ENCODE results near the gene CD79A. TPM values are rescaled to one million over a fixed set of nuclear protein-coding genes. Genes with fewer than 3 reads are reported as not detected.

CD79A gene
- polyA plus RNA-seq, 1 donor from 2014 or later, result 3,141 TPM

GRCh38 chr19:41886761-41887710 lies 10.0 kb downstream of the CD79A start:
- Mint-ChIP-seq H3K36me3 (peaks cover 7% of the 10 kb centered on the region), H3K4me3 (peak overlapping the region; percentile 85 to 98 (median 94))

GRCh38 chr19:41887711-41888382 lies 10.8 kb downstream of the CD79A start:
- Mint-ChIP-seq H3K36me3 (peaks cover 4% of the 10 kb centered on the region), H3K27me3 (no peaks in the 10 kb centered on the region), H3K4me1 (peaks cover 27 to 41% (median 29%) of the 10 kb centered on the region in 3 donors), H3K9me3 (no peaks in the 10 kb centered on the region), H3K27ac (peak overlapping the region; percentile 95 to 99 (median 95)), H3K4me3 (peak overlapping the region; percentile 85 to 98 (median 94))

More at GRCh38 chr19:41886761-41887710, 10.0 kb downstream of the CD79A start:
- peak overlapping the region; percentile 95 to 99 (median 95) for H3K27ac Mint-ChIP-seq
- H3K27me3 Mint-ChIP-seq, result no peaks in the 10 kb centered on the region
- peaks cover 31 to 44% (median 35%) of the 10 kb centered on the region in 3 donors for H3K4me1 Mint-ChIP-seq
- no peaks in the 10 kb centered on the region for H3K9me3 Mint-ChIP-seq

DNA sequence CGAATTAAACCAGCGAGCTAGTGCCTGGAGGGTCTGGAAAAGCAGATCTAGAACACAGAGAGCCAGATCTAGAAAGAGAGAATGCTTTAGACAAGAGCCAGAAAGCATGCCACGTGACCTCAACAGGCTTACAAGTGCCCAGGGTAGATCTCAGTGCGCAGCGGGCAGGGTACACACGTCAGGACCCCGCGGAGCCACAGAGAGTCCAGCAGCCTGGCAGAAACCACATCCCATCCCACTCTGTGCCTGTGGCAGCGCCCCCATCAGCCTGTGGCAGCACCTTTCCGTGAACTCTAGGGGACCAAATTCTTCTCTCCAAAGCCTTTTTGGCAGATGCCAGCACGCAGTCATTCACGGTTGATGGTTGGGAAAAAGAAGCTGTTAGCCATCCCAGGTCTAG lies 11.8 kb downstream of the CD79A start:
- Mint-ChIP-seq H3K4me1 (peaks cover 22 to 39% (median 29%) of the 10 kb centered on the region in 3 donors), H3K4me3 (peak overlapping the region in 2 of 4 donors; percentile 44 to 67), H3K27ac (peak overlapping the region in 2 of 3 donors; percentile 16 to 84), H3K27me3 (no peaks in the 10 kb centered on the region), H3K36me3 (peaks cover 5% of the 10 kb centered on the region), H3K9me3 (no peaks in the 10 kb centered on the region)

DNA sequence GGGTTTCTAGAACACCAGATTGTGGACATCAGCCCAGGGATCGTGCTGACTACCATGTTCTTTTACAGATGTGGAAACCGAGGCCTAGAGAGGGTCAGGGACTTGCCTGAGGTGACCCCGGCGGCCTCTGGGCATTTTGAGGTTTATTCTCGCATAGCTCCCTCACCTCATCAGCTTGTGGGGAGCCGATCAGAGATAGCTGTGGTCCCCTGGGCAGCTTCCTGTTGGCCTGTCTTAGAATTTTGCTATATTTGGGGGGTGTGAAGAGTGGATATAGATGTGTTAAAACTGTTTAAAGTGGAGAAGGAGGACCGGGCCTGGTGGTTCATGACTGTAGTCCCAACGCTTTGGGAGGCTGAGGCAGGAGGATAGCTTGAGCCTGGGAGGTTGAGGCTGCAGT lies 12.8 kb downstream of the CD79A start:
- peak overlapping the region in 2 of 4 donors; percentile 20 to 47 for H3K4me3 Mint-ChIP-seq
- H3K27ac Mint-ChIP-seq, result peak overlapping the region in 2 of 3 donors; percentile 67 to 84
- H3K9me3 Mint-ChIP-seq, result no peaks in the 10 kb centered on the region
- peaks cover 17 to 37% (median 29%) of the 10 kb centered on the region in 3 donors for H3K4me1 Mint-ChIP-seq
- peaks cover 5% of the 10 kb centered on the region for H3K36me3 Mint-ChIP-seq
- no peaks in the 10 kb centered on the region for H3K27me3 Mint-ChIP-seq

DNA sequence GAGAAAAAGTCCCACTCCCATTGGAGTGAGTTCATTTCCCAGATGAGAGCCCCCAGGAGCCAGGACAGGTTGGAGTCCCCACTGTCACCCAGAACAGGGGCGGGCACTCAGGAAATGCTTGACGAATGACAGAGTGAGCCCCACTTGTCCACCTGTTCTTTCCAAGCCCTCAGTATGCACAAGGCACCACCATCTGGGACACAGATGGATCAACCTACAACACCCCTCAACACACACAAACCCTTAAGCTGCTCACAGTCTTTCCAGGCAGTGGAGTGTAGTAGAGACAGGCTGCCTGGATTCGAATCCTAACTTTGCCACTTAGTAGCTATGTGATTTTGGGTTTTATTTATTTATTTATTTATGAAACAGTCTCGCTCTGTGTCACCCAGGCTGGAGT lies 13.9 kb downstream of the CD79A start:
- Mint-ChIP-seq H3K9me3 (no peaks in the 10 kb centered on the region), H3K4me3 (no peak overlapping the region), H3K27ac (peak overlapping the region in 1 of 3 donors; percentile 53), H3K36me3 (peaks cover 5% of the 10 kb centered on the region), H3K4me1 (peaks cover 17 to 35% (median 26%) of the 10 kb centered on the region in 3 donors), H3K27me3 (no peaks in the 10 kb centered on the region)

DNA sequence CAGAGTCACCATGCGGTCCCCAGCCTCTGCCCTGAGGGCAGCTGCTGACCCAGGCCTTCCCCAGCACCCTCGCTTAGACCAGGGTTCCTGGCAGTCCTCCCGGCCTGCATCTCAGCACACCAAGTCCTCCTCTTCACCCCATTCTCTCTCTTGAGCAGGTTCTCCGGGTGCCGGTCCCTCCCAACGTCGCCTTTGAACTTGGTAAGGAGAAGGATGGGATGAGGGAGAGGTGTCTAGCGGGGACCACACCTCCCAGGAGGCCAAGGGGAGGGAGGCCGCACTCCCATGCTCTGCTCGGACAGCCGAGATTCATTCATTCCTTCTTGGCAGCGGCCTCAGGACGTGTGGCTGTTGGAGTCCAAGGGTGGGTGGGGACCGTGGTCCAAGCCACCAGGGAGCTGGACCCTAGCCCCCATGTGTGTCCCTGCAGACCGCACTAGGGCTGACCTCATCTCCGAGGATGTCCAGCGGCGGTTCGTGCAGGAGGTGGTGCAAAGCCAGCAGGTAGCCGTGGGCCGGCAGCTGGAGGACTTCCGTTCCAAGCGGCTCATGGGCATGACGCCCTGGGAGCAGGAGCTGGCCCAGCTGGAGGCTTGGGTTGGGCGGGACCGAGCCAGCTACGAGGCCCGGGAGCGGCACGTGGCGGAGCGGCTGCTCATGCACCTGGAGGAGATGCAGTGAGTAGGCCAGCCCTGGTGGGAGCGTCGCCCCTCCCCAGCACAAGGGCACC lies 15.3 kb downstream of the CD79A start:
- Mint-ChIP-seq H3K4me1 (peaks cover 12 to 21% (median 12%) of the 10 kb centered on the region in 3 donors), H3K9me3 (no peaks in the 10 kb centered on the region), H3K4me3 (peak overlapping the region in 1 of 4 donors; percentile 3), H3K27me3 (no peaks in the 10 kb centered on the region), H3K36me3 (peaks cover 4% of the 10 kb centered on the region), H3K27ac (no peak overlapping the region)

- Mint-ChIP-seq H3K4me3 (no peak overlapping the region), H3K36me3 (peaks cover 4% of the 10 kb centered on the region), H3K27me3 (no peaks in the 10 kb centered on the region), H3K9me3 (no peaks in the 10 kb centered on the region), H3K4me1 (peaks cover 8 to 11% (median 8%) of the 10 kb centered on the region in 3 donors), H3K27ac (peak overlapping the region in 1 of 3 donors; percentile 16)
Observed at GRCh38 chr19:41893899-41894298, 16.8 kb downstream of the CD79A start.

DNA sequence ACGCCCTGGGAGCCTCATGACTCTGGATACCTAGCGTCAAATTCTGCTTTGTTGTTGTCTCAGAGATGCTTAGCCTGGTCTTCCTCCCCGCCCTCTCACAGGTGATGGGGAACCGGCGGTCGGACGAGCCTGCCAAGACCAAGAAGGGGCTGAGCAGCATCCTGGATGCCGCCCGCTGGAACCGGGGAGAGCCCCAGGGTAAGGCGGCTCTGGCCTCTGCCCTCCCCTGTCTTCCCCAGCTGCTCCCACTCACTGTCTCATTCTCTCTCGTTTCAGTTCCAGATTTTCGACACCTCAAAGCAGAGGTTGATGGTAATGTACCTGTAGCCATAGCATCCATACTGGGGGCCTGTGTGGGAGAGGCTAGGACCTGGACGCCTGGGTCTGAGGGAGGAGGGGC lies 17.3 kb downstream of the CD79A start:
- no peak overlapping the region for H3K4me3 Mint-ChIP-seq
- H3K27me3 Mint-ChIP-seq, result no peaks in the 10 kb centered on the region
- H3K36me3 Mint-ChIP-seq, result peaks cover 4% of the 10 kb centered on the region
- peak overlapping the region in 1 of 3 donors; percentile 16 for H3K27ac Mint-ChIP-seq
- H3K4me1 Mint-ChIP-seq, result peaks cover 7 to 13% (median 8%) of the 10 kb centered on the region in 3 donors
- H3K9me3 Mint-ChIP-seq, result no peaks in the 10 kb centered on the region

DNA sequence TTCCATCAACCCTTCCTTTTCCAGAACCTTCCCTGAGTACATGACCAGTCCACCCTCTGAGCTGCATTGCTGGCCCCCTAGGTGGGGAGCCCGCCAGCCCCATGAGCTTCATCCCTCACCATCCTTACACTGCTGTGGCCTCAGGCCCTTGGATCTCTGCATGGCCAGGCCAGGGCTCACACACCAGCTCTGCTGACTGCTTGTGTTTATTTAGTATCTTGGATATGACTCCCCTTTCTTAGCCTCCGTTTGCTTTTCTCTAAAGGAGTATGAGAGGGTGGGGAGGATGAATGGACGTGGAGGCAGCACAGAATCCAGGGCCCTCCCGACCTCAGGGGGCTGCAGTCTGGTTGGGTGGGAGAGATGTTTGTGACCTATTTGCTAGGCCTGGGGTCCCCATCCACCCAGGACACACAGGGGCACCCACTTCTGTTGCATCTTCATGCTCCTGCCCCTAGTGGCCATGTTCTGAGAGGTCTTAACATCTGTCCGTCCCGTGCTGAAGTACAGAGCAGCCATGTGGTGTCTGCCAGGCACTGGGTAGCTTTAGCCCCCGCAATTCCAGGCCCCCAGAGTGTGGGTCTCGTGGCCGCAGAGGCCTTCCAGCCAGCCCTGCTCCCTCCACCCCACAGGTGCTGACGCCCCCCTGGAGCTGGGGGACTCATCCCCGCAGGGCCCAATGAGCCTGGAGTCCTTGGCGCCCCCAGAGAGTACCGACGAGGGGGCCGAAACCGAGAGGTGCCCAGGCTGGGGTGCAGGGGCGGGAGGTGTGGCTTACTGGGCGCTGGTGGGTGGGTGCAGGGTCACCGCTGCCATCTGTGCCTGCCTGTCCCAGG lies 18.9 kb downstream of the CD79A start:
- Mint-ChIP-seq H3K4me3 (peak overlapping the region in 2 of 4 donors; percentile 32 to 55), H3K27ac (peak overlapping the region in 1 of 3 donors; percentile 97), H3K4me1 (peaks cover 7 to 9% (median 8%) of the 10 kb centered on the region in 3 donors)

GRCh38 chr19:41896581-41896942 lies 19.5 kb downstream of the CD79A start:
- no peak overlapping the region for H3K4me3 Mint-ChIP-seq
- no peak overlapping the region for H3K27ac Mint-ChIP-seq

More for the DNA sequence above, 18.9 kb downstream of the CD79A start:
- peaks cover 5% of the 10 kb centered on the region for H3K36me3 Mint-ChIP-seq
- H3K27me3 Mint-ChIP-seq, result no peaks in the 10 kb centered on the region
- H3K9me3 Mint-ChIP-seq, result no peaks in the 10 kb centered on the region

DNA sequence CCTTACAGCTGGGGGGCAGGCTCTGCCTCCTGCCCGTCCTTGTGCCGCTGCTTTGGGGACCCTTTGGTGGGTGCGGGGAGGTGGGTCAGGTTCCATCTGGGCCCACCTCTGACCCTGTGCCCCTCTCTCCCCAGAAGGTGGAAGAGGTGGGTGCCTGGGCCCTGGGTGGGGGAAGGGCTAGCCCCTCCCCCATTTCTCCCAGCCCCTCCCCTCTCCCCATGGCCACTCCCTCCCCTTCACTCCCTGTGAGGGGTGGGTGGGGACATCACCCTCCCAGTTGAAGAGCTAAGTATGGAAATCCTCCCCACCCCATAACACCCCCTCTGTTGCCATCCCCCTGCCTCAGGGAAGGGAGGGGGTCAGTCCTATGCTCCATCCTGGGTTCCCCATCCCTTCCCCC lies 20.1 kb downstream of the CD79A start:
- H3K4me1 Mint-ChIP-seq, result peaks cover 4 to 9% (median 4%) of the 10 kb centered on the region in 3 donors

More at GRCh38 chr19:41896581-41896942, 19.5 kb downstream of the CD79A start:
- Mint-ChIP-seq H3K4me1 (peaks cover 5 to 9% (median 5%) of the 10 kb centered on the region in 3 donors), H3K36me3 (peaks cover 4% of the 10 kb centered on the region), H3K27me3 (no peaks in the 10 kb centered on the region), H3K9me3 (no peaks in the 10 kb centered on the region)

GRCh38 chr19:41897820-41898219 lies 20.7 kb downstream of the CD79A start:
- peaks cover 3% of the 10 kb centered on the region for H3K36me3 Mint-ChIP-seq
- no peaks in the 10 kb centered on the region for H3K27me3 Mint-ChIP-seq
- H3K27ac Mint-ChIP-seq, result no peak overlapping the region
- H3K9me3 Mint-ChIP-seq, result no peaks in the 10 kb centered on the region
- H3K4me3 Mint-ChIP-seq, result no peak overlapping the region
- peaks cover 4 to 9% (median 4%) of the 10 kb centered on the region in 3 donors for H3K4me1 Mint-ChIP-seq

More for the DNA sequence above, 20.1 kb downstream of the CD79A start:
- no peak overlapping the region for H3K27ac Mint-ChIP-seq
- H3K27me3 Mint-ChIP-seq, result no peaks in the 10 kb centered on the region
- peaks cover 3% of the 10 kb centered on the region for H3K36me3 Mint-ChIP-seq
- no peak overlapping the region for H3K4me3 Mint-ChIP-seq
- no peaks in the 10 kb centered on the region for H3K9me3 Mint-ChIP-seq

- Mint-ChIP-seq H3K4me1 (peaks cover 1 to 9% (median 4%) of the 10 kb centered on the region in 3 donors), H3K27me3 (no peaks in the 10 kb centered on the region), H3K27ac (no peak overlapping the region), H3K4me3 (no peak overlapping the region), H3K36me3 (peaks cover 3% of the 10 kb centered on the region), H3K9me3 (no peaks in the 10 kb centered on the region)
Observed at GRCh38 chr19:41898235-41898634, 21.2 kb downstream of the CD79A start.
